ENCODE measurements around the gene TBL3. TPM values are rescaled to one million over a fixed set of nuclear protein-coding genes. Genes with fewer than 3 reads are reported as not detected.
"Not testable (repeated sequence)": the region's sequence is repeated elsewhere in the genome, so short reads cannot be mapped to it uniquely, and the experiment has no call there.

Gene TBL3
- total RNA-seq, 2 donors from 2014 or later = 19.4 to 21.5 TPM

GRCh38 chr16:1961651-1962067, 10.2 kb upstream of the TBL3 start:
- DNase-seq (no peak), ATAC-seq (no peak)
- intact Hi-C loops (cut with DNase I) = no loop called here

DNA sequence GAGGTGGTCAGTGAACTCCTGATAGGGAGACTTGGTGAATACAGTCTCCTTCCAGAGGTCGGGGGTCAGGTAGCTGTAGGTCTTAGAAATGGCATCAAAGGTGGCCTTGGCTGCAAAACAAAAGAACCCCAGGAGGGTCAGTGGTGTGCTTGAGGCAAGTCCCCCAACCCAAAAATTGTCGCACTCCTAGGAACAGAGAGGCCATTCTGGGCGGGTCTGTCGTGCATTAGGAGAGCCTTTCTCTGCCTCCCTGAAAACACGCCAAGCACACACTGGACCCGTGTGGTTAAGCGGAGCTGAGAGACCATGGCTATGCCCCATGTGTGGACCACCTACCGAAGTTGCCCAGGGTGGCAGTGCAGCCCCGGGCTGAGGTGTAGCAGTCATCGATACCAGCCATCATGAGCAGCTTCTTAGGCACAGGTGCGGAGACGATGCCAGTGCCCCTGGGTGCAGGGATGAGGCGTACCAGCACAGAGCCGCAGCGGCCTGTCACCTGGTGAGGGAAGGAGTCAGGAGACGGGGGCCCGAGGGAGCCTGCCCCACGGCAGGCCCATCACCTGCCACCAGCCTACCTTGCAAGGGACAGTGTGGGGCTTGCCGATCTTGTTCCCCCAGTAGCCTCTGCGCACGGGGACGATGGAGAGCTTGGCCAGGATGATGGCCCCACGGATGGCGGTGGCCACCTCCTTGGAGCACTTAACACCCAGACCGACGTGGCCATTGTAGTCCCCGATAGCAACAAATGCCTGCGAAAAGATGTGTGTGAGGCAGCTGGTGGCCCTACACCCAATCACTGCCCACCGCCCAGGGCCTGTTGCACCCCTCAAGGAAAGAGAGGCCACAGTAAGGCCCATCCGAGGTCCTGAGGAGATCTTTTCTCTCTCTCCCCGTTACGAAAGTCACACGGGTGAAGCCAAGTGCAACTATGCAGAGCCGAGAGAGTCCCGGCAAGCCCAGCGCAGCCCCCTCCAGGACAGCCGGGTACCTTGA, 9.4 kb upstream of the TBL3 start:
- intact Hi-C loops (cut with DNase I); DNase-seq; ATAC-seq: not testable (repeated sequence)

DNA sequence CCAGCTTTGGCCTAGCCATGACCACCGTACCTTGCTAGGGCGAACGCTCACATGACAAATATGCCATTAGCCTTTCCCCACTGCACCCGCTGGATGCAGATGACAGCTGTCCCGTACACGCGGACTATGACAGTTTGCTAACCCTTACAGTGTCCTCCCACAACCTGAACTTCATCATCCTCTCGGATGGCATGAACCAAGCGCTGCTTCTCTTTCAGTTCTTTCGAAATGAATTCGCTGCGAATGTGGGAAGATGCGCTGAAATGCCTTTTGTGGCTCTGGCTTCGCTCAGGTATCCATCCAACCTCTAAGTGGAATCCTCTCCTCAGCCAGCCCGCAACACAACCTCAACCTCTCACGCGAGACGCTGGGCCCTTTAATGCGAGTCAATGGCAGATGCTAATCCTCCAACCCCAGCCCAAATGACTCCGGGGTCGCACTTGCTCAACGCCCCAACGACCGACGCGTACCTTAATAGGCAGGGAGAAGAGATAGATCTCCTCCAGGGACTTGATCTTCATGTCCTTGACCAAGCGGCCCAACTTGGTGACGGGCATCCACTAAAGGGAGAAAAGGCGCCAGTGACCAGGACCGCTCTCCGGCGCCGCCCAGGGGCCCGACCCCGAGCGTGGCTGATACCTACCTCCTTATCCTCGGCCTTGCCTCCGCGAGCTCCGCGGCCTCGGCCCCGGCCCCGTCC, 7.9 kb upstream of the TBL3 start:
- intact Hi-C loops (cut with DNase I) = no loop called here
- peak; percentile 42 to 46 for ATAC-seq
- DNase-seq = peak; percentile 65

DNA sequence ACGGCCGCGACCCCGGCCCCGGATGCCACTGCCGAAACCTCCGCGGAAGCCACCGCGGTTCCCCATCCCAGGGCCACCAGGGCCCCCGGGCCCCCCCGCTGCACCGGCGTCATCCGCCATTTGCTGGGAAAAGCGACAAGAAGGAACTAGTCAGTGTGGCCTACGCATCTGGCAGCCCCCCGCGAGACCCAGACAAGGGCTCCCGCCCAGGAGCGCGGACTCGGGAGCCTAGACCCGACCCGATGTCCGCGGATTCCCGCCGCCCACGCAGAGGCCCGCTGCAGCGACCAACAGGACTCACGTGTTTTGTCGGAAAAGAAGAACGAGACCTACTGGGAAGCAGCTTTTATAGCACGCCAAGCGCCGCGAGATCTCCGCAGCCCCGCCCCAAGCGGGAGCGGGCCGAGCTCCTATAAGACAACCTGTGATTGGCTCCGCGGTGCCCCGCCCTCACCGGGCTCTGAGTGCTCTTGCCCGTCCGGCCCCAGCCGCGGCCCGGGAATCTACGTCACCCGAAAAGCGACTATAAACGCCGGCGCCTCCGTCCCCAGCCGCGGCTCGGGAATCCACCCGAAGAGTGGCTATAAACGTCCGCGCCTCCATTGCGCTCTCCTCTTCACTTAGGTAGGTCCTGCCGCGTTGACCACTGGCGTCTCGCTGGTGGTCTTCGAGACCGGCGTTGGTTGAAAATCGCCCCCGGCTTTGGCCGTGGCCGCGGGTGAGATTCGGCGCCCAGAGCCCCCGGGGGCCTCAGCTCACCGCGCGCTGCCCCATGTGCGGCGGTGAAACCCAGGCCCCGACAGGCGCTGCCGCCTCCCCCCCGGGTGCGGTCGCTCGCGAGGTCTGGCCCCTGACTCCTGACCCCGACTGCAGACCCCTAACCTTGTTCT, 7.1 kb upstream of the TBL3 start, which contains the start of gene RPS2:
RPS2 (minus strand) TSS at position 321 of the 890 bp plus-strand sequence; CDS start at position 120, 201 bp downstream.
- ATAC-seq = peak; percentile 97
- intact Hi-C loops (cut with DNase I) = no loop called here
- DNase-seq = peak; percentile 99

DNA sequence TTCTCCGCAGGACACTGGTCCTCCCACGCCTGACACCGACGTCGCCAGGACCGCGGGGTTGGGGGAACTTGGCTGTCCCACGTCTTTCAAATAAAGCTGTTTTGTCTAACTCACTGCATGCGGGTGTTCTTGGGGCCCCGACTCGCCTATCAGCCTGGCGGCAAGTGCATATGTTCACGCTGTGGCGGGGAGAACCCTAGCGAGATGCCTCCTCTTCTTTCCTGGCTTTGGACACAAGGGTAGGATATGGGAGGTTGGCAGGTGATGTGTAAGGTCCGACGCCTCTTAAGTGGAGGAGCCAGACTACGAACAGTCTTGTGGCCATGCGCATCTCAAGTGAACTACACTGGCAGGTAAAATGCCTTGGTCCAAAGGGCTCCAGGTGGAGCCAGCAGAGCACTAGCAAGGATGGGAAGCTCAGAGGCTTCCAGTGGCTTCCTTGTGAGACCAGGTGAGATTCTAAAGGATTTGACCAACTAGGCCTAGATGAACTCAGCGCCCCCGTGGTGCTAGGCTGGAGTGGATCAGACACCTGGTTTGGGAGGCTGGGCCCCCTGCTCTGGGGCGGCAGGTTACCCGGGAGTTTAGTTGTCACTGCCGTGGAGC, 6.4 kb upstream of the TBL3 start:
- peak in 1 of 2 donors; percentile 0 for ATAC-seq
- intact Hi-C loops (cut with DNase I) = no loop called here
- no peak for DNase-seq

DNA sequence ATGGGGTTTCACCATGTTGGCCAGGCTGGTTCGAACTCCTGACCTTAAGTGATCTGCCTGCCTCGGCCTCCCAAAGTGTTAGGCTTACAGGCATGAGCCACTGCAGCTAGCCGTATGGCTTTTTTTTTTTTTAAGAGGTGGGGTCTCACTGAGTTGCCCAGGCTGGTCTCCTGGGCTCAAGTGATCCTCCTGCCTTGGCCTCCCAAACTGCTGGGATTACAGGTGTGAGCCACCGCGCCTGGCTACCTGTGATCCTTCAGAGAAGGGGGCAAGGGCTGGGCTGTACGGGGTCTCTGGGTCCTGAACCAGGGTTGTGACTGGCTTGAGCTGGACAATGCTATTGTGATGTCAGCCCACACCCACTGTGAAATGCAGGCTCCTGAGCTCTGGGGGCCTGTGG, 5.4 kb upstream of the TBL3 start, which contains the start of gene RNF151:
RNF151 (plus strand) TSS at position 397 of the 400 bp plus-strand sequence. CDS start 26 bp downstream, outside the sequence.
- ATAC-seq (no peak), DNase-seq (no peak)
- intact Hi-C loops (cut with DNase I) = no loop called here

DNA sequence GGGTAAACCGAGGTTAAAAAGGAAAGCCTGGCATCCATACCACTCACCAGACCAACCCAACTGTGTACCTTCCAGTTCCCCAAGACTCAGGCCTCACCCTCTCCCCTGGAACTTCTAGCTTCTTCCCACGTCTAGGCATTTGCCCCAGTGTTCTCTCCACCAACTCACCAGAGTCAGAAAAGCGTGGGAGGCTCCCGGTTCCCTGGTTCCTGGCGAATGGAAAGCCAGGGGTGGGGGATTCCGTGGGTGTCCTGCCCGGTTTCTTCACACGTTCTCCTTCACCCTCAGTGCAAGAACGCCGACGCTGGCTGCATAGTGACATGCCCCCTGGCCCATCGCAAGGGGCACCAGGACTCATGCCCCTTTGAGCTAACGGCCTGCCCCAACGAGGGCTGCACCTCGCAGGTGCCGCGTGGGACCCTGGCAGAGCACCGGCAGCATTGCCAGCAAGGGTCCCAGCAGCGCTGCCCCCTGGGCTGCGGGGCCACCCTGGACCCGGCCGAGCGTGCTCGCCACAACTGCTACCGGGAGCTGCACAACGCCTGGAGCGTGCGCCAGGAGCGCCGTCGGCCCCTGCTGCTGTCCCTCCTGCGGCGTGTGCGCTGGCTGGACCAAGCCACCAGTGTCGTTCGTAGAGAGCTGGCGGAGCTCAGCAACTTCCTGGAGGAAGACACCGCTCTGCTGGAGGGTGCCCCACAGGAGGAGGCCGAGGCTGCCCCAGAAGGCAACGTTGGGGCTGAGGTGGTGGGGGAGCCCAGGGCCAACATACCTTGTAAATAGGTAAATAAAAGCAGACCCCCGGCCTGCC, 3.5 kb upstream of the TBL3 start:
- intact Hi-C loops (cut with DNase I) = no loop called here
- DNase-seq (no peak), ATAC-seq (no peak)

DNA sequence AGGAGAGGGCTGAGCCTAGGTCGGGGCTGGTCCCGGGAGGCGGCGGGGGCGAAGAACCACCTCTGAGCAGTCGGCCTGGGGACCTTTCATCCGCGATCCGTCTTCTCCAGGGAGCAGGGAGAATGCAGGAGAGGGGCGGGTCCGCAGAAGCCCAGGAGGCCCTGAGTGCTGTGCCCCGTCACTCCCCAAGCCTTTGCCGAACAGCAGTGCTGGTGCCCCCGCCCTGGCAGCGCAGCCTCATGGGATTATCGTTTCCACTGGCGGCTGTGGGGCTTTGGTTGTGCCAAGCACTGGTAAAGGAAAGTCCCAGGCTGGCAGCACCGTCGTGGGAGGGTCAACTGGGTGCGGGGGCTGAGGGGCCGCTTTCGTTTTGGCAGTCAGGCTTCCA, 631 bp downstream of the TBL3 start:
- ATAC-seq = no peak
- intact Hi-C loops (cut with DNase I) = no loop called here
- peak; percentile 25 for DNase-seq

DNA sequence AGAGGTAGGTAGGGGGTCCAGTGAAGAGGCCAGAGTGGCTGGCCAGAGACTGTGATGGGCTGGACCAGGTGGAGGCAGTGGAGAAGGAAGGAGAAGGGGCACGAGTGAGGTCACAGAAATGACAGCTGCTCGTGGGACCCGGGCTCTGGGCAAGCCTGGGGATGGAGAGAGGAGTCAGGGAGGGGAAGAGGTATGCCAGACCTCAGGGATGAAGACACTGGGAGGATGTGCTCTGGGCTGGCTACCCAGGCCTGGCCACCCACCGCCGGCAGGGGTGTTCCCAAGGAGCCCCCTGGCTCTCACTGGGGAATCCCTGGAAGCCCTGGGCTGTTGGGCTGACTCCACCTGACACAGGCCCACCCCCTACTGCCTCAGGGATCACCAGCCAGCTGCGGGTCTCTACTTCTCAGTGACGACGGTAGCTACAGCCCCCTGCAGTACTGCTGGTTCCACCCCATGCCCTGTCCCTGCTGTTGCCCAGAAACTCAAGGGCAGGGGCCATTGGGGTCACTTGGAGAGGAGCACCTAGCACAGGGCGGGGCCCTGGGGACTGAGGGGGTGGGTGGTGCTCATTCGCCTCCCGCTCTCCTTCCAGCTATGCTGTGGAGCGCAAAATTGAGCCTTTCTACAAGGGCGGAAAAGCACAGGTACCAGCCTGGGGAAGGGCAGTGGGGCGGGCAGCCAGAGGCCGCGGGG, 1.8 kb downstream of the TBL3 start:
- peak; percentile 21 for DNase-seq
- intact Hi-C loops (cut with DNase I) = no loop called here
- no peak for ATAC-seq

GRCh38 chr16:1974157-1975070, 2.6 kb downstream of the TBL3 start:
- ATAC-seq (no peak), DNase-seq (peak; percentile 17)
- intact Hi-C loops (cut with DNase I) = no loop called here

DNA sequence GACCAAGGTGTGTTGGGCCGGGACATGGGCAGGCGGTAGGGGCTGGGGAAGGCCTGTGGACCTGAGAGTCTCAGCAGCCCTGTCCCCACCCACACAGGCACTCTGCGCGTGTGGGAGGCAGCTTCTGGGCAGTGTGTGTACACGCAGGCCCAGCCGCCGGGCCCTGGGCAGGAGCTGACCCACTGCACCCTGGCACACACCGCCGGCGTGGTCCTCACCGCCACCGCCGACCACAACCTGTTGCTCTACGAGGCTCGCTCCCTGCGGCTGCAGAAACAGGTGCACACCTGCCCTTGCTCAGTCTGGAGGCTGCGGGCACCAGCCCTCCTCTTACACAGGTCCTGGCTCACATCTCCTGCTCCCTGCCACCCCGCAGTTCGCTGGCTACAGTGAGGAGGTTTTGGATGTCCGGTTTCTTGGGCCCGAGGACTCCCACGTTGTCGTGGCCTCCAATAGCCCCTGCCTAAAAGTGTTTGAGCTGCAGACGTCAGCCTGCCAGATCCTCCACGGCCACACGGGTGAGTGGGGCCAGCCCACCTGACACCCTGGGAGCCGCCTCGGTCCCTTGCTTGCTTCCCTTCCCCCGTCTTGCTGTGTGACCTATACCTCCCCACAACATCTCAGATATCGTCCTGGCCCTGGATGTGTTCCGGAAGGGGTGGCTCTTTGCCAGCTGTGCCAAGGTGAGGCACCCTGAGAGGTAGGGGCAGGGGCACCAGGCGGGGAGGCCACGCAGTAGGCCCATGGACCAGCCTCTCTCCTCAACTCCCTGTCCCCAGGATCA, 3.8 kb downstream of the TBL3 start:
- ATAC-seq (no peak), DNase-seq (no peak)
- intact Hi-C loops (cut with DNase I) = no loop called here

DNA sequence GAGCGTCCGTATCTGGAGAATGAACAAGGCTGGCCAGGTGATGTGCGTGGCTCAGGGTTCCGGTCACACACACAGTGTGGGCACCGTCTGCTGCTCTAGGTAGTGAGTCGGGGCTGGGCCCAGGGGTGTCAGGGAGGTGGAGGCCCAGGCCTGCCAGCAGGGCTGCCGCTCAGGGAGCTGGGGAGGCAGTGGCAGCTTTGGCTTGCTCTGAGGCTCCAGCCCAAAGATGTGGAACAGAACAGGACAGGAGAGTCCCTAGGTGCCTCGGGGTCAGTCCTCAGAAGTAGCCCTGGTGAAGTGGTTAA, 4.3 kb downstream of the TBL3 start:
- ATAC-seq (no peak), DNase-seq (no peak)
- intact Hi-C loops (cut with DNase I) = no loop called here

GRCh38 chr16:1976951-1977874, 5.4 kb downstream of the TBL3 start:
- intact Hi-C loops (cut with DNase I) = no loop called here
- no peak for ATAC-seq
- no peak for DNase-seq

DNA sequence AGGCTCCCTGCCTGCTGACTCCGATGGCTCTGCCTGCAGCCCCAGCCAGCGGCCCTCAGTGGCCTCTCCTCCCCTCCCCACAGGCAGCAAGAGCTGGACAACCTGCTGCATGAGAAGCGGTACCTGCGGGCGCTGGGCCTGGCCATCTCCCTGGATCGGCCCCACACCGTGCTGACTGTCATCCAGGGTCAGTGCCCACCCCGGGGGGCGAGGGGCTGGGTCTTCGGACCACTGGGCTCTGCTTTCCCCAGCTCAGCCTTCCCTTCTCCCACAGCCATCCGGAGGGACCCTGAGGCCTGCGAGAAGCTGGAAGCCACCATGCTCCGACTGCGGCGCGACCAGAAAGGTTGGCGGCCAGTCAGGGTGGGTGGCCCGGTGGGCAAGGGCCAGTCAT, 6.0 kb downstream of the TBL3 start:
- intact Hi-C loops (cut with DNase I) = no loop called here
- DNase-seq (no peak), ATAC-seq (no peak)
